Measurements from ENCODE around the gene ANKRD30B. TPM values are rescaled to one million over a fixed set of nuclear protein-coding genes. Genes with fewer than 3 reads are reported as not detected.

Gene ANKRD30B
- total and polyA plus RNA-seq, 8 donors: 0.06 to 1.2 (median 0.56) TPM; not detected in 2

DNA sequence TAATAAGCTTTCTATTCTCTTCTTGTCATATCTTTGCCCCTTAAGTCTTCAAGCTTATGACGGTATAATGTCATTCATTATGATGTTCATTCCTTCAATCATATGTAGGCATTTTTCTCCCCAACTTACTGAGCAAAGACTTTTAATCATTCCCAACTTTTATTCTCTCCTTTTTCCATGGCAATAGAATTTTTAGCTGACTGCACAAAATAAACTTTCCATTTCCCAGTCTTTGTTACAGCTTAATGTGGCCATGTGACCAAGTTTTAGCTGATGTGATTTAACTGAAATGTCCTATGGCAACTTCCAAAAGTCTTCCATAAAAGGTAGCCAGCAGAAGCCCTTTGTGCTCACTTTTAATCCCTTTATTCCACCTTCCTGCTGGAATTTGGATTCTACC lies 152.5 kb downstream of the ANKRD30B start:
- FAIRE-seq (no peak), DNase-seq (no peak), ATAC-seq (no peak)
- H3K36me3 ChIP-seq: no peaks in the 10 kb centered on the region
- no peaks in the 10 kb centered on the region for H3K4me1 ChIP-seq
- 65 to 76% methylated on average over 1 of the region's 1 CpG for WGBS, 2 donors
- TF ChIP-seq, protein P1, sequence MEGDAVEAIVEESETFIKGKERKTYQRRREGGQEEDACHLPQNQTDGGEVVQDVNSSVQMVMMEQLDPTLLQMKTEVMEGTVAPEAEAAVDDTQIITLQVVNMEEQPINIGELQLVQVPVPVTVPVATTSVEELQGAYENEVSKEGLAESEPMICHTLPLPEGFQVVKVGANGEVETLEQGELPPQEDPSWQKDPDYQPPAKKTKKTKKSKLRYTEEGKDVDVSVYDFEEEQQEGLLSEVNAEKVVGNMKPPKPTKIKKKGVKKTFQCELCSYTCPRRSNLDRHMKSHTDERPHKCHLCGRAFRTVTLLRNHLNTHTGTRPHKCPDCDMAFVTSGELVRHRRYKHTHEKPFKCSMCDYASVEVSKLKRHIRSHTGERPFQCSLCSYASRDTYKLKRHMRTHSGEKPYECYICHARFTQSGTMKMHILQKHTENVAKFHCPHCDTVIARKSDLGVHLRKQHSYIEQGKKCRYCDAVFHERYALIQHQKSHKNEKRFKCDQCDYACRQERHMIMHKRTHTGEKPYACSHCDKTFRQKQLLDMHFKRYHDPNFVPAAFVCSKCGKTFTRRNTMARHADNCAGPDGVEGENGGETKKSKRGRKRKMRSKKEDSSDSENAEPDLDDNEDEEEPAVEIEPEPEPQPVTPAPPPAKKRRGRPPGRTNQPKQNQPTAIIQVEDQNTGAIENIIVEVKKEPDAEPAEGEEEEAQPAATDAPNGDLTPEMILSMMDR (IDR thresholded peaks at IDR 0.05): no peak
- no peak overlapping the region for H3K27ac ChIP-seq
- no peaks in the 10 kb centered on the region for H3K27me3 ChIP-seq
- intact Hi-C loops (cut with DNase I): no loop called here
- no peaks in the 10 kb centered on the region for H3K9me3 ChIP-seq
- H3K4me3 ChIP-seq: no peak overlapping the region

Small RNA genes within 50 kb of the gene (microRNA-seq; reads per million reads assigned to microRNA genes)
- gene MIR3156-2: 0 reads per million in 2 donors

Other genes starting within 250 kb of the ANKRD30B start
- under 1 TPM in 2 of 6 donors, not detected in 4; 0.32 TPM for gene POTEC, start 204.6 kb upstream of the ANKRD30B start, total RNA-seq
- gene POTEC, start 204.6 kb upstream of the ANKRD30B start, polyA plus RNA-seq: under 1 TPM in 1 of 2 donors, not detected in 1; 0.04 TPM

Measured in pancreas (tissue), 10 donors.